Naive thymus-derived CD4-positive, alpha-beta T cell (primary cell): Measurements from ENCODE around the gene SHQ1. TPM values are rescaled to one million over a fixed set of nuclear protein-coding genes. Genes with fewer than 3 reads are reported as not detected.

Source experiments
- ATAC-seq: fragments of 150-1000 bp; cut with Tn5 transposase; 2 replicates; pipeline ENCODE4 v1.10.0; 2021; ENCODE audit warnings: mild to moderate bottlenecking, moderate library complexity
- CTCF ChIA-PET: fragments of 350-600 bp; sonication (Branson Sonifier 250); formaldehyde crosslinking; loops from one replicate; lab custom pipeline; 2021; ENCODE audit warnings: antibody characterized with exemption; lab: Charles Lee
- POLR2A ChIA-PET: fragments of 350-600 bp; sonication (Branson Sonifier 250); formaldehyde crosslinking; loops from one replicate; lab custom pipeline; 2021; ENCODE audit warnings: antibody characterized with exemption, inconsistent platforms; lab: Charles Lee
- DNase-seq, 9 donors: peaks; one replicate each; pipeline versions ENCODE4 v3.0.0 to v3.0.0-alpha.2; 2020 to 2022; ENCODE audit warnings: mixed read lengths in 1 of 9
- H3K27ac ChIP-seq: one replicate; pipeline ENCODE4 v1.7.0; 2013; ENCODE audit warnings: mild to moderate bottlenecking, low read depth, low read length, moderate library complexity
- H3K27me3 ChIP-seq, 2 donors: one replicate each; pipeline ENCODE4 v1.7.0; 2013; ENCODE audit warnings: low read length in 2 of 2, mild to moderate bottlenecking in 2 of 2, moderate library complexity in 2 of 2; ENCODE audit not compliant: control insufficient read depth in 2 of 2, insufficient read depth in 2 of 2
- H3K36me3 ChIP-seq, 3 experiments: 1 replicate in 2 of 3; 2 replicates in 1 of 3; pipeline ENCODE4 v1.7.0; 2013; ENCODE audit warnings: low read length in 3 of 3, mild to moderate bottlenecking in 3 of 3, moderate library complexity in 1 of 3; ENCODE audit not compliant: insufficient read depth in 3 of 3, control insufficient read depth in 2 of 3
- H3K4me1 ChIP-seq, 2 donors: one replicate each; pipeline ENCODE4 v1.7.0; 2013; ENCODE audit warnings: low read length in 2 of 2, mild to moderate bottlenecking in 2 of 2, moderate library complexity in 1 of 2; ENCODE audit not compliant: control insufficient read depth in 2 of 2, insufficient read depth in 2 of 2
- H3K4me3 ChIP-seq: 2 replicates; pipeline ENCODE4 v1.7.0; 2013; ENCODE audit warnings: mild to moderate bottlenecking, low read length
- H3K9me3 ChIP-seq, 3 experiments: 1 replicate in 2 of 3; 2 replicates in 1 of 3; pipeline ENCODE4 v1.7.0; 2013; ENCODE audit warnings: low read length in 3 of 3; ENCODE audit not compliant: control insufficient read depth in 2 of 3
- H3K27ac Mint-ChIP-seq, 9 donors: one replicate each; pipeline ENCODE4 v1.8.0; 2020 to 2022; ENCODE audit warnings: mixed read lengths in 9 of 9, mild to moderate bottlenecking in 8 of 9, moderate library complexity in 5 of 9, inconsistent platforms in 2 of 9
- H3K27me3 Mint-ChIP-seq, 5 donors: one replicate each; pipeline ENCODE4 v1.8.0; 2021 to 2022; ENCODE audit warnings: mixed read lengths in 5 of 5, mild to moderate bottlenecking in 1 of 5
- H3K36me3 Mint-ChIP-seq, 5 donors: one replicate each; pipeline ENCODE4 v1.8.0; 2020 to 2022; ENCODE audit warnings: mixed read lengths in 5 of 5, mild to moderate bottlenecking in 3 of 5, inconsistent platforms in 1 of 5
- H3K4me1 Mint-ChIP-seq, 7 donors: one replicate each; pipeline ENCODE4 v1.8.0; 2020 to 2022; ENCODE audit warnings: mixed read lengths in 7 of 7, mild to moderate bottlenecking in 3 of 7, inconsistent platforms in 1 of 7
- H3K4me3 Mint-ChIP-seq, 10 donors: one replicate each; pipeline ENCODE4 v1.8.0; 2020 to 2022; ENCODE audit warnings: mild to moderate bottlenecking in 10 of 10, mixed read lengths in 10 of 10, moderate library complexity in 6 of 10, inconsistent platforms in 2 of 10
- H3K9me3 Mint-ChIP-seq, 11 donors: one replicate each; pipeline ENCODE4 v1.8.0; 2020 to 2022; ENCODE audit warnings: mixed read lengths in 11 of 11, mild to moderate bottlenecking in 4 of 11, inconsistent platforms in 1 of 11, moderate library complexity in 1 of 11
- intact Hi-C, 2 donors: fragments of 100-400 bp; cut with micrococcal nuclease; formaldehyde crosslinking; loops; one replicate each; pipeline ENCODE4 v1.15.1; 2023
- polyA plus RNA-seq, 2 donors: library from polyadenylated mRNA; unstranded; fragments of 300-500 nt; fragmentation: Illumina TruSeq; gene quantifications; one replicate each; pipeline ENCODE4 v1.2.3, GENCODE V29; 2021
- total RNA-seq, 6 experiments: library from RNA in 5 of 6; stranded (reverse) in 5 of 6; gene quantifications; 1 replicate in 5 of 6; 2 replicates in 1 of 6; pipeline ENCODE4 v1.2.3 and lab custom pipeline; 2021 to 2026

The SHQ1 gene
- total and polyA plus RNA-seq, 7 experiments from 2014 or later, result 14.1 to 34.3 (median 24.5) TPM

- Histone ChIP-seq H3K36me3 (peaks cover 0 to 10% (median 0%) of the 10 kb centered on the region in 3 experiments), H3K4me1 (no peaks in the 10 kb centered on the region), H3K9me3 (no peaks in the 10 kb centered on the region), H3K27me3 (no peaks in the 10 kb centered on the region), H3K27ac (no peak overlapping the region), H3K4me3 (no peak overlapping the region)
- Mint-ChIP-seq H3K27me3 (no peaks in the 10 kb centered on the region), H3K4me3 (no peak overlapping the region), H3K4me1 (peaks cover 8 to 34% (median 21%) of the 10 kb centered on the region in 7 donors), H3K9me3 (peaks cover 0 to 1% (median 0%) of the 10 kb centered on the region in 11 donors), H3K27ac (no peak overlapping the region), H3K36me3 (peaks cover 6 to 15% (median 12%) of the 10 kb centered on the region in 5 donors)
- no peak for ATAC-seq
- POLR2A ChIA-PET, result interaction anchor here (2.3 kb wide), 1 partner anchor 17 kb away, joined by 6 read pairs; no protein-coding TSS in a partner anchor
- no peak for DNase-seq
- intact Hi-C loops, result no loop called here
- CTCF ChIA-PET, result interaction anchor here (0.8 kb wide), 1 partner anchor 35 kb away, joined by 3 read pairs; no protein-coding TSS in a partner anchor
Measured at GRCh38 chr3:72786668-72787067, 61.6 kb downstream of the SHQ1 start.

GRCh38 chr3:72784226-72784625 lies 64.0 kb downstream of the SHQ1 start:
- Mint-ChIP-seq H3K9me3 (no peaks in the 10 kb centered on the region), H3K4me3 (no peak overlapping the region), H3K27me3 (no peaks in the 10 kb centered on the region), H3K36me3 (peaks cover 0 to 17% (median 5%) of the 10 kb centered on the region in 5 donors), H3K4me1 (peaks cover 0 to 14% (median 10%) of the 10 kb centered on the region in 7 donors), H3K27ac (no peak overlapping the region)
- intact Hi-C loops, result no loop called here
- Histone ChIP-seq H3K36me3 (peaks cover 0 to 10% (median 0%) of the 10 kb centered on the region in 3 experiments), H3K27me3 (no peaks in the 10 kb centered on the region), H3K27ac (no peak overlapping the region), H3K9me3 (no peaks in the 10 kb centered on the region), H3K4me3 (no peak overlapping the region), H3K4me1 (no peaks in the 10 kb centered on the region)
- ChIA-PET CTCF (interaction anchor here (1.0 to 1.4 kb wide), 2 partner anchors 27 to 118 kb away, joined by 3 read pairs; no protein-coding TSS in a partner anchor), POLR2A (interaction anchor here (0.7 to 0.8 kb wide), 2 partner anchors 10 to 46 kb away, joined by 3 to 4 read pairs; no protein-coding TSS in a partner anchor)
- no peak for DNase-seq
- no peak for ATAC-seq

GRCh38 chr3:72782521-72782920 lies 65.7 kb downstream of the SHQ1 start:
- ATAC-seq (no peak), DNase-seq (no peak)
- H3K27ac ChIP-seq, result no peak overlapping the region
- CTCF ChIA-PET, result interaction anchor here (0.8 to 1.0 kb wide), 2 partner anchors 11 to 38 kb away, joined by 3 to 4 read pairs; no protein-coding TSS in a partner anchor
- Mint-ChIP-seq H3K9me3 (no peaks in the 10 kb centered on the region), H3K36me3 (peaks cover 0 to 23% (median 9%) of the 10 kb centered on the region in 5 donors), H3K4me3 (no peak overlapping the region), H3K27me3 (no peaks in the 10 kb centered on the region), H3K27ac (peak overlapping the region in 2 of 9 donors; percentile 24 to 32), H3K4me1 (peaks cover 0 to 18% (median 10%) of the 10 kb centered on the region in 7 donors)
- H3K27me3 ChIP-seq, result no peaks in the 10 kb centered on the region
- H3K36me3 ChIP-seq, result peaks cover 0 to 10% (median 0%) of the 10 kb centered on the region in 3 experiments
- H3K9me3 ChIP-seq, result no peaks in the 10 kb centered on the region
- H3K4me1 ChIP-seq, result no peaks in the 10 kb centered on the region
- intact Hi-C loops, result loop anchor here in 1 of 2 donors (2.0 kb wide), 1 partner anchor 16 kb away; no protein-coding TSS in a partner anchor
- H3K4me3 ChIP-seq, result no peak overlapping the region
- POLR2A ChIA-PET, result interaction anchor here (0.7 to 1.7 kb wide), 4 partner anchors 12 to 66 kb away, joined by 3 to 7 read pairs (median 3); partner anchors contain the start of gene SHQ1

GRCh38 chr3:72769758-72770540 lies 78.3 kb downstream of the SHQ1 start:
- H3K4me3 ChIP-seq, result no peak overlapping the region
- ChIA-PET CTCF (interaction anchor here (0.6 kb wide), 1 partner anchor 56 kb away, joined by 3 read pairs; no protein-coding TSS in a partner anchor), POLR2A (interaction anchor here (0.6 to 2.1 kb wide), 5 partner anchors 11 to 54 kb away, joined by 3 to 6 read pairs (median 3); no protein-coding TSS in a partner anchor)
- H3K27ac ChIP-seq, result no peak overlapping the region
- Mint-ChIP-seq H3K4me1 (peaks cover 0 to 13% (median 9%) of the 10 kb centered on the region in 7 donors), H3K9me3 (no peaks in the 10 kb centered on the region), H3K36me3 (peaks cover 4 to 28% (median 10%) of the 10 kb centered on the region in 5 donors), H3K4me3 (no peak overlapping the region), H3K27me3 (no peaks in the 10 kb centered on the region), H3K27ac (peak overlapping the region in 1 of 9 donors; percentile 47)
- intact Hi-C loops, result no loop called here
- no peaks in the 10 kb centered on the region for H3K36me3 ChIP-seq
- H3K27me3 ChIP-seq, result no peaks in the 10 kb centered on the region
- H3K4me1 ChIP-seq, result no peaks in the 10 kb centered on the region
- no peak for ATAC-seq
- H3K9me3 ChIP-seq, result no peaks in the 10 kb centered on the region
- DNase-seq, result no peak

- intact Hi-C loops, result no loop called here
- no peaks in the 10 kb centered on the region for H3K27me3 ChIP-seq
- no peaks in the 10 kb centered on the region for H3K9me3 ChIP-seq
- H3K4me1 ChIP-seq, result no peaks in the 10 kb centered on the region
- peaks cover 4 to 30% (median 14%) of the 10 kb centered on the region in 5 donors for H3K36me3 Mint-ChIP-seq
- H3K4me1 Mint-ChIP-seq, result peaks cover 0 to 24% (median 17%) of the 10 kb centered on the region in 7 donors
- no peaks in the 10 kb centered on the region for H3K27me3 Mint-ChIP-seq
- no peak overlapping the region for H3K27ac ChIP-seq
- ChIA-PET POLR2A (interaction anchor here (1.6 to 2.1 kb wide), 2 partner anchors 14 to 17 kb away, joined by 4 to 6 read pairs; no protein-coding TSS in a partner anchor), CTCF (interaction anchor here (0.6 kb wide), 1 partner anchor 57 kb away, joined by 3 read pairs; no protein-coding TSS in a partner anchor)
- no peaks in the 10 kb centered on the region for H3K36me3 ChIP-seq
- no peak overlapping the region for H3K4me3 Mint-ChIP-seq
- H3K4me3 ChIP-seq, result no peak overlapping the region
- H3K27ac Mint-ChIP-seq, result no peak overlapping the region
- DNase-seq (no peak), ATAC-seq (no peak)
- H3K9me3 Mint-ChIP-seq, result no peaks in the 10 kb centered on the region
Measured at GRCh38 chr3:72768936-72769335, 79.3 kb downstream of the SHQ1 start.

- Histone ChIP-seq H3K4me3 (no peak overlapping the region), H3K27ac (no peak overlapping the region), H3K27me3 (no peaks in the 10 kb centered on the region), H3K36me3 (no peaks in the 10 kb centered on the region), H3K9me3 (no peaks in the 10 kb centered on the region), H3K4me1 (no peaks in the 10 kb centered on the region)
- H3K27me3 Mint-ChIP-seq, result no peaks in the 10 kb centered on the region
- H3K4me1 Mint-ChIP-seq, result peaks cover 0 to 28% (median 20%) of the 10 kb centered on the region in 7 donors
- intact Hi-C loops, result no loop called here
- ATAC-seq (no peak), DNase-seq (no peak)
- no peak overlapping the region for H3K4me3 Mint-ChIP-seq
- H3K36me3 Mint-ChIP-seq, result peaks cover 4 to 30% (median 17%) of the 10 kb centered on the region in 5 donors
- ChIA-PET POLR2A (interaction anchor here (2.1 kb wide), 1 partner anchor 18 kb away, joined by 6 read pairs; no protein-coding TSS in a partner anchor), CTCF (no interaction called here)
- H3K9me3 Mint-ChIP-seq, result no peaks in the 10 kb centered on the region
- no peak overlapping the region for H3K27ac Mint-ChIP-seq
Measured at GRCh38 chr3:72768481-72768880, 79.8 kb downstream of the SHQ1 start.
